Activated T-cell treated with anti-CD3 and anti-CD28 coated beads, Interleukin-2, amount 50 U/mL, for 72 hours (primary cell): ENCODE results near the gene ELK3. TPM values are rescaled to one million over a fixed set of nuclear protein-coding genes. Genes with fewer than 3 reads are reported as not detected.

Experiments used
- ATAC-seq, 2 donors: fragments of 150-1000 bp; cut with Tn5 transposase; replicated peaks in 1 of 2; 2 replicates each; pipeline ENCODE4 v1.10.0; 2021; ENCODE audit warnings: moderate library complexity in 2 of 2, mild to moderate bottlenecking in 1 of 2
- DNase-seq, 2 donors: peaks; one replicate each; pipeline ENCODE4 v3.0.0; 2021 to 2022; ENCODE audit warnings: mixed read lengths in 1 of 2
- H3K27ac Mint-ChIP-seq: one replicate; pipeline ENCODE4 v1.8.0; 2022; ENCODE audit warnings: mild to moderate bottlenecking, moderate library complexity, mixed read lengths
- H3K27me3 Mint-ChIP-seq: one replicate; pipeline ENCODE4 v1.8.0; 2022; ENCODE audit warnings: low read depth, mixed read lengths
- H3K36me3 Mint-ChIP-seq, 2 donors: one replicate each; pipeline ENCODE4 v1.8.0; 2022; ENCODE audit warnings: mixed read lengths in 2 of 2, mild to moderate bottlenecking in 1 of 2; ENCODE audit not compliant: insufficient read depth in 2 of 2
- H3K4me1 Mint-ChIP-seq: one replicate; pipeline ENCODE4 v1.8.0; 2022; ENCODE audit warnings: low read depth, mixed read lengths
- H3K4me3 Mint-ChIP-seq, 2 donors: one replicate each; pipeline ENCODE4 v1.8.0; 2022; ENCODE audit warnings: mild to moderate bottlenecking in 2 of 2, mixed read lengths in 2 of 2, moderate library complexity in 2 of 2
- H3K9me3 Mint-ChIP-seq, 2 donors: one replicate each; pipeline ENCODE4 v1.8.0; 2022; ENCODE audit warnings: mixed read lengths in 2 of 2
- total RNA-seq, 2 donors: library from RNA; stranded (reverse); gene quantifications; one replicate each; pipeline ENCODE4 v1.2.3, GENCODE V29; 2022

ELK3 gene
- total RNA-seq, 2 donors from 2014 or later: 31.2 to 34.9 TPM

- Mint-ChIP-seq H3K4me3 (peak overlapping the region in 1 of 2 donors; percentile 55), H3K27me3 (no peaks in the 10 kb centered on the region), H3K4me1 (peaks cover 38% of the 10 kb centered on the region), H3K36me3 (peaks cover 11% of the 10 kb centered on the region in 2 donors), H3K27ac (peak overlapping the region; percentile 78), H3K9me3 (no peaks in the 10 kb centered on the region)
- ATAC-seq (no peak), DNase-seq (no peak)
Observed at GRCh38 chr12:96224219-96224615, 30.0 kb downstream of the ELK3 start.

- ATAC-seq (no peak), DNase-seq (no peak)
- H3K4me3 Mint-ChIP-seq: no peak overlapping the region
- peak overlapping the region; percentile 54 for H3K27ac Mint-ChIP-seq
- H3K4me1 Mint-ChIP-seq: peaks cover 28% of the 10 kb centered on the region
- no peaks in the 10 kb centered on the region for H3K9me3 Mint-ChIP-seq
- peaks cover 9 to 11% of the 10 kb centered on the region in 2 donors for H3K36me3 Mint-ChIP-seq
- no peaks in the 10 kb centered on the region for H3K27me3 Mint-ChIP-seq
Observed at GRCh38 chr12:96225044-96225855, 31.1 kb downstream of the ELK3 start.

DNA sequence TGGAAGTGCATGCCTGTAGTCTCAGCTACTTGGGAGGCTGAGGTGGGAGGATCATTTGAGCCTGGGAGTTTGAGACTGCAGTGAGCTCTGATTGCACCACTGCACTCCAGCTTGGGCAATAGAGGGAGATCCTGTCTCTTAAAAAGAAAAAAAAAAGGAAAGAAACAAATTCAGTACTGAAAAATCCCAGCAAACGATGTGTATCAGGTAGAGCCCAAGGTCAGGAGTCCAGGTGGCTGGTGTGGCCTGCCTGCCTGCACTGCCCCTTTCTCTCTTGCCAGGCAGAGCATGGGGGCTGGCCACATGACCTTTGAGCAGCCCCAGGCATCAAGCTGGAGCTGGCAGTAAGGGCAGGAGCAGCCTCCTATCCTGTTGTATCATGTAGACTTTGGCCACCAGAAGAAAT lies 31.8 kb downstream of the ELK3 start:
- peaks cover 9 to 11% of the 10 kb centered on the region in 2 donors for H3K36me3 Mint-ChIP-seq
- H3K4me1 Mint-ChIP-seq: peaks cover 26% of the 10 kb centered on the region
- peak overlapping the region; percentile 42 for H3K27ac Mint-ChIP-seq
- H3K4me3 Mint-ChIP-seq: no peak overlapping the region
- no peak for DNase-seq
- no peaks in the 10 kb centered on the region for H3K27me3 Mint-ChIP-seq
- H3K9me3 Mint-ChIP-seq: no peaks in the 10 kb centered on the region
- no peak for ATAC-seq

- ATAC-seq: no peak
- peak overlapping the region in 1 of 2 donors; percentile 38 for H3K4me3 Mint-ChIP-seq
Observed at GRCh38 chr12:96226401-96226800, 32.2 kb downstream of the ELK3 start.

DNA sequence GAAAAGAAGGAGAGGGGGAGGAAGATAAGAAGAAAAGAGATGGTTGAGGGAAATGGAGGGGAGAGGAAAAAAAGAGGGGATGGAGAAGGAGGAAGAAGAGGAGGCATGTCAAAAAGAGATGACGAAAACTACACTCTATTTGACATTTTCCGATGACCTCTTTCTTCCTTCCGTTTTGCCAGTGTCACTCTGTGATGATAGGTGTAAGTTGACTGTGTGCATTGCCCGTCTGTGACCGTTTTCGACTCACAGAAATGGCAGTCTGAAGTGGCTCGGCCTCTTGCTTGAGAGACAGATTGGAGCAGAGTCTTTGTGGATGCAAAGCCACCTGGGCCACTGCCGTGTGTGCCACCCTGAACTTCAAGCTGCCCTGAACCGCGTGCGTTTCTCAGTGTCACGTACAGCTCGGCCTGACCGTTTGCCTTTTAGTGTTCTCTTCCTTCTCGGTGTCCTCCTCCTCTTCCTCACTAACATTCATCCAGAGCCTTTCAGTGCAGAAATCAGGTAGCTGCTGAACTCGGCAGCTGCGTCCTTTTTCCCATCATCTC lies 32.7 kb downstream of the ELK3 start:
- Mint-ChIP-seq H3K36me3 (peaks cover 8 to 14% of the 10 kb centered on the region in 2 donors), H3K27ac (peak overlapping the region; percentile 56), H3K4me3 (peak overlapping the region in 1 of 2 donors; percentile 38), H3K27me3 (no peaks in the 10 kb centered on the region), H3K4me1 (peaks cover 26% of the 10 kb centered on the region), H3K9me3 (no peaks in the 10 kb centered on the region)
- ATAC-seq (no peak), DNase-seq (no peak)

More at GRCh38 chr12:96226401-96226800, 32.2 kb downstream of the ELK3 start:
- Mint-ChIP-seq H3K36me3 (peaks cover 8 to 12% of the 10 kb centered on the region in 2 donors), H3K4me1 (peaks cover 26% of the 10 kb centered on the region), H3K27me3 (no peaks in the 10 kb centered on the region), H3K9me3 (no peaks in the 10 kb centered on the region), H3K27ac (peak overlapping the region; percentile 56)
- no peak for DNase-seq

DNA sequence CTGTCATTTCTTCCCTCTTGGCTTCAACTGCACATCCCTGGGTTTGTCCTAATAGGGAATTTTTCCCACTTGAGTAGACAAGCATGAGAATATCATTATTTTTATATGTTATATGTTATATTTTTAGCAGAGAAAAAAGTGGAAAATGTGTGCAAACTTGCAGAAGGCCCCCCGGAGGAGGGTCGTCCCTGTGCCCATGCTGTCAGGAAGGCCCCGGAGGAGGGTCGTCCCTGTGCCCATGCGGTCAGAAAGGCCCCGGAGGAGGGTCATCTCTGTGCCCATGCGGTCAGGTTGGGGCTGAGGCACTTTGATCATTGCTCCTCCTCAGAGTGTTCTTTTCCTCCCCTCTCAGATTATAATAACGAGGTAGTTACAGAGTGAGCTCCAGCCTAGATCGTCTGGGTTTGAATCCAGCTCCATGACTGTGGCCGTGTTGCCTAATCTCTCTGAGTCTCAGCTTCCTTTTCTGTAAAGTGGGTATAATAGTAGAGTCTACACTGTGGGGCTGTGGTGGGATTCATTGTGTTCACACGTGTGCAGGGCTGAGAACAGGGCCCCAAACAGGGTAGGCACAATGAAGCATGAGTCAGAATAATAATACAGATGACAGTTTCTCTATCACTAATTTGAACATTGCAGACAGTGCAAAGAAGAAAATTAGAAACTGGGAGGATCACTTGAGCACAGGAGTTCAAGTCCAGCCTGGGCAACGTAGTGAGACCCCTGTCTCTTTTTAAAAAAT lies 33.4 kb downstream of the ELK3 start:
- H3K27ac Mint-ChIP-seq: peak overlapping the region; percentile 30
- no peaks in the 10 kb centered on the region for H3K27me3 Mint-ChIP-seq
- H3K4me3 Mint-ChIP-seq: no peak overlapping the region
- H3K4me1 Mint-ChIP-seq: peaks cover 23% of the 10 kb centered on the region
- no peaks in the 10 kb centered on the region for H3K9me3 Mint-ChIP-seq
- ATAC-seq (peak; percentile 54 to 76), DNase-seq (no peak)
- H3K36me3 Mint-ChIP-seq: peaks cover 6 to 13% of the 10 kb centered on the region in 2 donors

- ATAC-seq (no peak), DNase-seq (no peak)
- H3K36me3 Mint-ChIP-seq: peaks cover 2 to 9% of the 10 kb centered on the region in 2 donors
- H3K4me3 Mint-ChIP-seq: no peak overlapping the region
- no peak overlapping the region for H3K27ac Mint-ChIP-seq
- no peaks in the 10 kb centered on the region for H3K27me3 Mint-ChIP-seq
- peaks cover 21% of the 10 kb centered on the region for H3K4me1 Mint-ChIP-seq
- H3K9me3 Mint-ChIP-seq: no peaks in the 10 kb centered on the region
Observed at GRCh38 chr12:96228566-96229248, 34.5 kb downstream of the ELK3 start.

DNA sequence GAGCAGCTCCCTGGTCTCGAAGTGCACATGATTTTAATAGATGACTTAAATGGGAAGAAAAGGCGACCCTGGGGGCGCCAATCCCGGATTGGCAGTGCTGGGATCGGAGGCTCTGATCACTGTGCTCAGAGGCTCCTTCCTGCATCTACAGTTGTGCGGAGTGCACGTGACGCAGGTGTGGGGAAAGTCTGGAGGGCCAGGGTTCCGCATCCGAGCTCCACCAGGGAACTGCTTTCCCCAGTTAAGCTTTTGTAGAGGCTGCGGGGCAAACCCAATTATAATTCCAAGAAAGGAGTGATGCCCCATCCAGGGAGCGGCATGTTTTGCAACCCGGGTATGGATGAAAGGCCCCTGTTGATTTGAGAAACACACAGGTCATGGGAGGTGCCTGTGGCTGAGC lies 36.5 kb downstream of the ELK3 start:
- DNase-seq: no peak
- H3K27me3 Mint-ChIP-seq: no peaks in the 10 kb centered on the region
- H3K4me1 Mint-ChIP-seq: peaks cover 35% of the 10 kb centered on the region
- H3K4me3 Mint-ChIP-seq: no peak overlapping the region
- peaks cover 2 to 13% of the 10 kb centered on the region in 2 donors for H3K36me3 Mint-ChIP-seq
- no peaks in the 10 kb centered on the region for H3K9me3 Mint-ChIP-seq
- no peak for ATAC-seq
- peak overlapping the region; percentile 13 for H3K27ac Mint-ChIP-seq

GRCh38 chr12:96233168-96233567 lies 39.0 kb downstream of the ELK3 start:
- H3K36me3 Mint-ChIP-seq: peaks cover 4 to 21% of the 10 kb centered on the region in 2 donors
- DNase-seq: no peak
- H3K4me1 Mint-ChIP-seq: peaks cover 39% of the 10 kb centered on the region
- H3K27ac Mint-ChIP-seq: no peak overlapping the region
- H3K27me3 Mint-ChIP-seq: no peaks in the 10 kb centered on the region
- ATAC-seq: no peak
- H3K4me3 Mint-ChIP-seq: no peak overlapping the region
- H3K9me3 Mint-ChIP-seq: no peaks in the 10 kb centered on the region

DNA sequence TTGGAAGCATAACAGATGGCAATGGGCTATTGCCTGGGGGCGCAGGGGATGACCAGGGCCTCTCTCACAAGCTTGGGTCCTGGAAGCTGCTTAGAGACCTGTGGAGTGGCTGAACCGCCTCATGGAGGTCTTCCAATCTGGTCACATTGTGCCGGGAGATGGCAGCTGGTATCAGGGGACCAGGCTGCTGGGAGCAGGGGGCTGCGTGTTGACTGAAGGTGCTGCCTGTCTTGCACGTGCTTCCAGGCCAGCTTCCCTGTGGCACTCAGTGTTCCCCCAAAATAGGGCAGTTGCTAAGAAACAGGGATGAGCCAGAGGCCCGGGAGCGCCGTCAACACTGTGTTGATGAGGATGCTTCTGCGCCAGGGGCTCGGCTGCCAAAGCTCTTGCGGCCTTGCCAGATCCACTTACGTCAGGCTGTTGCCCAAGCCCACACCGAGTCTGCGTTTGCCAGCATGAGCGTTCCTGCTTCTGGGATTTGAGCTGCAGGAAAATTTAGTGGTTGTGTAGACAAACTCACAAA lies 39.8 kb downstream of the ELK3 start:
- peaks cover 4 to 21% of the 10 kb centered on the region in 2 donors for H3K36me3 Mint-ChIP-seq
- H3K27ac Mint-ChIP-seq: no peak overlapping the region
- no peaks in the 10 kb centered on the region for H3K27me3 Mint-ChIP-seq
- no peaks in the 10 kb centered on the region for H3K9me3 Mint-ChIP-seq
- DNase-seq (no peak), ATAC-seq (no peak)
- H3K4me1 Mint-ChIP-seq: peaks cover 47% of the 10 kb centered on the region
- no peak overlapping the region for H3K4me3 Mint-ChIP-seq

GRCh38 chr12:96234591-96235483 lies 40.7 kb downstream of the ELK3 start:
- DNase-seq (no peak), ATAC-seq (no peak)
- Mint-ChIP-seq H3K27me3 (no peaks in the 10 kb centered on the region), H3K9me3 (no peaks in the 10 kb centered on the region), H3K4me3 (no peak overlapping the region), H3K4me1 (peaks cover 47% of the 10 kb centered on the region), H3K36me3 (peaks cover 4 to 21% of the 10 kb centered on the region in 2 donors), H3K27ac (no peak overlapping the region)

DNA sequence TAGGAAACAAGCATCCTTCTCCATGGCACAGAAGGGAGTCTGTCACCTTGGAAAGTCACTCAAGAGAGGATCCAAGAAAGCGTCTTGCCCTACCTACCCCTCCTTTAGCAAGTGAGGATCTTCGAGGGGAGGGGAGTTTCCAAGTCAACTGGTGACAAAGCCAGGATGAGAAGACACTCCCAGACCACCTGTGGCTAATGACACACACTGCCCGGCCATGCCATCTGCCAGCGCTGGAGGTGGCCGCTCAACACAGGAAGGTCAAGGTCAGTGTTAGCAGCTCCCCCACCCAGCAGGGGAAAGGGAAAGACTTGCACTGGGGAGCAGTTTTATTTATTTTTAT lies 41.3 kb downstream of the ELK3 start:
- DNase-seq: no peak
- Mint-ChIP-seq H3K4me1 (peaks cover 52% of the 10 kb centered on the region), H3K27me3 (no peaks in the 10 kb centered on the region), H3K4me3 (no peak overlapping the region), H3K27ac (no peak overlapping the region), H3K9me3 (no peaks in the 10 kb centered on the region), H3K36me3 (peaks cover 4 to 21% of the 10 kb centered on the region in 2 donors)
- no peak for ATAC-seq
